Measurements from ENCODE around the gene RCAN2.

RCAN2 gene

GRCh38 chr6:46521464-46521971 lies 30.3 kb upstream of the RCAN2 start:
- no peak for DNase-seq (ENCODE audit: low read depth in 1 of 2, low spot score in 1 of 2)
- Histone ChIP-seq H3K4me3 (replicated peaks; ENCODE audit: insufficient read depth, low read length) (no peak overlapping the region), H3K27me3 (ENCODE audit: insufficient read depth, poor library complexity, severe bottlenecking) (no peaks in the 10 kb centered on the region), H3K27ac (replicated peaks) (no peak overlapping the region)
- TF ChIP-seq SPI1 (IDR thresholded peaks at IDR 0.05; ENCODE audit: borderline replicate concordance, low read depth) (no peak), CTCF (IDR thresholded peaks at IDR 0.05; ENCODE audit: insufficient read depth, low read length) (no peak)

GRCh38 chr6:46517202-46517601 lies 26.0 kb upstream of the RCAN2 start:
- Histone ChIP-seq H3K27ac (replicated peaks) (no peak overlapping the region), H3K4me3 (replicated peaks; ENCODE audit: insufficient read depth, low read length) (no peak overlapping the region), H3K27me3 (ENCODE audit: insufficient read depth, poor library complexity, severe bottlenecking) (no peaks in the 10 kb centered on the region)
- DNase-seq (ENCODE audit: low read depth in 1 of 2, low spot score in 1 of 2): no peak
- no peak for TF ChIP-seq CTCF (IDR thresholded peaks at IDR 0.05; ENCODE audit: insufficient read depth, low read length)
- no peak for TF ChIP-seq REST (IDR thresholded peaks at IDR 0.05; ENCODE audit: insufficient replicate concordance, low read depth)
- no peak for TF ChIP-seq SPI1 (IDR thresholded peaks at IDR 0.05; ENCODE audit: borderline replicate concordance, low read depth)
- no peak for TF ChIP-seq GABPA (IDR thresholded peaks at IDR 0.05; ENCODE audit: low read depth)
- TF ChIP-seq POLR2AphosphoS5 (IDR thresholded peaks at IDR 0.05; ENCODE audit: low read depth): no peak

- H3K4me3 ChIP-seq (replicated peaks; ENCODE audit: insufficient read depth, low read length): no peak overlapping the region
- no peaks in the 10 kb centered on the region for H3K27me3 ChIP-seq (ENCODE audit: insufficient read depth, poor library complexity, severe bottlenecking)
- TF ChIP-seq POLR2AphosphoS5 (IDR thresholded peaks at IDR 0.05; ENCODE audit: low read depth) (no peak), GABPA (IDR thresholded peaks at IDR 0.05; ENCODE audit: low read depth) (no peak), CTCF (IDR thresholded peaks at IDR 0.05; ENCODE audit: insufficient read depth, low read length) (no peak), SPI1 (IDR thresholded peaks at IDR 0.05; ENCODE audit: borderline replicate concordance, low read depth) (no peak), REST (IDR thresholded peaks at IDR 0.05; ENCODE audit: insufficient replicate concordance, low read depth) (no peak)
- DNase-seq (ENCODE audit: low read depth in 1 of 2, low spot score in 1 of 2): no peak
- no peak overlapping the region for H3K27ac ChIP-seq (replicated peaks)
Measured at GRCh38 chr6:46513533-46513932, 22.3 kb upstream of the RCAN2 start.

GRCh38 chr6:46511320-46511719 lies 20.1 kb upstream of the RCAN2 start:
- no peak for TF ChIP-seq REST (IDR thresholded peaks at IDR 0.05; ENCODE audit: insufficient replicate concordance, low read depth)
- TF ChIP-seq CTCF (IDR thresholded peaks at IDR 0.05; ENCODE audit: insufficient read depth, low read length): no peak
- TF ChIP-seq POLR2AphosphoS5 (IDR thresholded peaks at IDR 0.05; ENCODE audit: low read depth): no peak
- no peak for TF ChIP-seq GABPA (IDR thresholded peaks at IDR 0.05; ENCODE audit: low read depth)
- no peak for TF ChIP-seq SPI1 (IDR thresholded peaks at IDR 0.05; ENCODE audit: borderline replicate concordance, low read depth)
- DNase-seq (ENCODE audit: low read depth in 1 of 2, low spot score in 1 of 2): no peak
- Histone ChIP-seq H3K27ac (replicated peaks) (no peak overlapping the region), H3K27me3 (ENCODE audit: insufficient read depth, poor library complexity, severe bottlenecking) (no peaks in the 10 kb centered on the region), H3K4me3 (replicated peaks; ENCODE audit: insufficient read depth, low read length) (no peak overlapping the region)

All from HL-60 (cell line).